HG03103 (cell line): ENCODE results near the gene RAB13.
A peak's percentile ranks its signal among the peaks of the same experiment; 100 is the strongest.

ENCODE experiments used
- ATAC-seq: cut with Tn5 transposase; IDR thresholded peaks from one replicate; pipeline ENCODE4 v1.9.1; 2021; ENCODE audit warnings: low read depth; ENCODE audit not compliant: unreplicated experiment

The RAB13 gene

GRCh38 chr1:153978274-153978909 is 7.7 kb downstream of the RAB13 start:
- no peak for ATAC-seq

- no peak for ATAC-seq
Measured at GRCh38 chr1:153977250-153978240, 8.6 kb downstream of the RAB13 start, which contains the start of gene JTB. Gene JTB (minus strand): TSS chr1:153977674. CDS start chr1:153977252, 422 bp downstream.

DNA sequence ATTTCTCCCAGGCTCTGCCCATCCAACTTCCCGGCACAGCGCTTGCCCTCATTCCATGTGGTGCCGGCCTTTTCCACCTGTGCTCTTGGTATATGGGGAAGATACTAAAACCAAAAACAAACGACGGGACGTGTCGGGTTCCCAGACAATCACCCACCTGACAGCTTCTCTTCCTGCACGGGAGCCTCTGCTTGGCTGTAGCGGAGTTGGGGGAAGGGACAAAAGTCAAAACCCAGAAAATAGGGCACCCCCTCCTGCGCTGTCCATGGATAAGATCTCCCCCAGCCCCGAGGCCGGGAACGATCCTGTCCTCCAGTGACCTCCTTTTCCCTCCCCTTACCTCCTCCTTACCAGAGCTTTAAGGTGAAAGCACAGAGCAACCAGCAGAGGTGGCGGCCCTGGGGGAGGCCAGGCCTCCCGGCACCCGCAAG is 9.3 kb downstream of the RAB13 start:
- no peak for ATAC-seq

DNA sequence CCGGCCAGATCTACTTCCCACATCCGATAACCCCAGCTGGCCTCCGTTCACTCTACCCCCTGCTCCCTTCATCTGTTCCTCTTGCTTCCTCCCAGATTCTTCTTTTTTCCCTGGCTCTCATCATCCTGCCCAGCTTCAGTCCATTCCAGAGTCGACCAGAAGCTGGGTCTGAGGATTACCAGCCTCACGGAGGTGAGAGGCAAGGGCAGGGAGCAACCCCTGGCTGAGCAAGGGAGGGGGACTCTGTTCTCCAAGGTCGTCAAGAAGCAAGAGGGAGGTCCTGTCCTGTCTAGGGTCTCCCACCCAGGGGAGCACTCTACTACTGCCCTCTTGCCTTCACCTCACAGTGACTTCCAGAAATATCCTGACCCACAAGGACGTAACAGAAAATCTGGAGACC is 12.6 kb downstream of the RAB13 start:
- no peak for ATAC-seq

DNA sequence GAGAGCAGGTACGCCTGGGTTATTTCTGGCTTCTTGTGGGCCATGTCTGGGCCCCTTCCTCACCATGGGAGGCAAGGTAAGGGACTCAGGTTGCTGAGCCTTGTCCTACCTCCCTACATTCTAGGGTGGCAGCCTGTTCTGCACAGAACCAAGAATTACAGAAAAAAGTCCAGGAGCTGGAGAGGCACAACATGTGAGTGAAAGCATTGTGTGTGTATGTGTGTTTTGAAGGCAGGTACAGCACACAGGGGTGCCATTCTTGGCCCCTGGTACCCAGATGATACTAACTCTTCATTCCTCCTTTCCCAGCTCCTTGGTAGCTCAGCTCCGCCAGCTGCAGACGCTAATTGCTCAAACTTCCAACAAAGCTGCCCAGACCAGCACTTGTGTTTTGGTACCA is 13.1 kb downstream of the RAB13 start:
- ATAC-seq = no peak

- no peak for ATAC-seq
Measured at GRCh38 chr1:153970346-153970745, 15.8 kb downstream of the RAB13 start.

GRCh38 chr1:153968972-153969371 is 17.2 kb downstream of the RAB13 start:
- no peak for ATAC-seq

GRCh38 chr1:153968408-153968807 is 17.7 kb downstream of the RAB13 start:
- no peak for ATAC-seq

DNA sequence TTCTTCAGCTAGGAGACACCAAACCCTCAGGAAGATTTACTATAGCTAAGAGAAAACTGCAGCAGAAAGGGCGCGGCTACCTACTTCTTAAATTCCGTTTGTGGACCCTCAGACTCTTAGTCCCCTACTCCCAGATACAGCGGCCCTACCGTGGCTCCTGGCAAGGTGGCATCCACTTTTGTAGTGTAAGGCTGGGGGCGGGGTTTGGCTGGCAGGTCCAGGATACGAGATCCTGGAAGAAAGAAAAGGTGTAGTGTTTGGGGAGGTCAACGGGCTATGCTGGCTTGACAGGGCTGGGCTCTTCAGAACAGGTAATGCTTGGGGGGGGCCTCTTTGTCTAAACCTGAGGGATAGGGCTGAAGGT is 18.2 kb downstream of the RAB13 start:
- no peak for ATAC-seq

DNA sequence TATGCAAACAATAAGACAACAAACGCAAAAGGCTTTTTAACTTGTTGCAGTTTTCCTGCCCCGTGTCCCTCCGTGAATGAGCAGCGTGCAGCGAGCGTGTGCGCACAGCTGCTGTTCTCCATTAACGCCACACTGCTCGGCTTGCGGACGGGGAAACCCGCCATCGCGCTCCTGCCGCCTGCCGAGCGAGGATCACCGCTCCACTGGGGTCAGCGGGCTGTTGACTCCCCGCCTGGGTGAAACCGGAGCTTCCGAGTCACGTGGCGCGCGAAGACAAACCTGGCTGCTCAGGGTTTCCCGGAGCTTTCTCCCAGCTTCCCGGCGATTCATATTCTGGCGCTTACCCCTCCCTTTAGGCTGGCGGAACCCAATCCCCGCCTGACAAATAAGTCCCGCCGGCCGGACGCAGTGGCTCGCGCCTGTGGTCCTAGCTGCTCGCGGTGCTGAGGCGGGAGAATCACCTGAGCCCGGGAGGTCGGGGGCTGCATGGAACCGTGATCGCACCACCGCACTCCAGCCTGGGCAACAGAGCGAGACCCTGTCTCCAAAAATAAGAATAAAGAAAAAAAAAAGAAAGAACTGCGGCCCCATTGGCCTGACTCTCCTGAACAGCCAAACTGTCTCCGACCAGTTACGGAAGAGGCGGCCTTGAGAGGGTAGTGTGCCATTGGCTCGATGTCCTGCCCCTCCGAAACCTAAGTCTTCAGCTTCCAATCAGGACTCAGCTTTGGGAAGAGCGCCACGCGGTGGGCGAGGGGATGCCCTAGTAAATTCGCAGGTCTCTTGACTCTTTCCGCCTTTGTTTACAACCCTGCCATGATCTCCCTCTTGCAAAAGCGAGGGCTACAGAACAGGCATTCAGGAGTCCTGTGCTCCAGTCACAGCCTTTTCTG is 18.8 kb downstream of the RAB13 start, which contains the start of gene CREB3L4:
TSS of gene CREB3L4 (plus strand) at position 796 of the 893 bp plus-strand sequence. CDS start 624 bp downstream, outside the sequence.
- peak; percentile 48 for ATAC-seq

DNA sequence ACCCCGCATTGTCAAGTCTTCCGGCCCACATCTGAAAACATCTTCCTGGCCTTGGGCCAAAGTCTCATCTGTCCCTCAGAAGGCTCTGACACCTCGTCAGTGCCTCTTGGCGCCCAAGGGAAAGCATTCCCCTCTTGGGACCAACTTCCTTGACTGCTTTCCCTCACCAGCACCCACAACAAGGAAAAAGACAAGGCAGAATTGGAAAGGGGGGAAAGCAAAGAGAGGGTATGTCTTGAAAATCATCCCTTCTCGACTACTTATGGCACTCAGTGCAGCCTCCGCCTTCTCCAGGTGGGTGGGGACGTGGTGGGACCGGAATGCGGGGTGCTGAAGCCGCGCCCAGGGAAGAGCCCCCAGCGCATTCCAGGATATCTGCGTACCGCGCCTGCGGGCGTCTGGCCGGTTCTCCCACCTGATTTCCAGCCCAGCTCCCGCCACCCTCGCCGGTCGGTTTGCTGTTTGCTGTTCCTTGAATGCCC is 22.2 kb downstream of the RAB13 start:
- peak; percentile 5 for ATAC-seq

DNA sequence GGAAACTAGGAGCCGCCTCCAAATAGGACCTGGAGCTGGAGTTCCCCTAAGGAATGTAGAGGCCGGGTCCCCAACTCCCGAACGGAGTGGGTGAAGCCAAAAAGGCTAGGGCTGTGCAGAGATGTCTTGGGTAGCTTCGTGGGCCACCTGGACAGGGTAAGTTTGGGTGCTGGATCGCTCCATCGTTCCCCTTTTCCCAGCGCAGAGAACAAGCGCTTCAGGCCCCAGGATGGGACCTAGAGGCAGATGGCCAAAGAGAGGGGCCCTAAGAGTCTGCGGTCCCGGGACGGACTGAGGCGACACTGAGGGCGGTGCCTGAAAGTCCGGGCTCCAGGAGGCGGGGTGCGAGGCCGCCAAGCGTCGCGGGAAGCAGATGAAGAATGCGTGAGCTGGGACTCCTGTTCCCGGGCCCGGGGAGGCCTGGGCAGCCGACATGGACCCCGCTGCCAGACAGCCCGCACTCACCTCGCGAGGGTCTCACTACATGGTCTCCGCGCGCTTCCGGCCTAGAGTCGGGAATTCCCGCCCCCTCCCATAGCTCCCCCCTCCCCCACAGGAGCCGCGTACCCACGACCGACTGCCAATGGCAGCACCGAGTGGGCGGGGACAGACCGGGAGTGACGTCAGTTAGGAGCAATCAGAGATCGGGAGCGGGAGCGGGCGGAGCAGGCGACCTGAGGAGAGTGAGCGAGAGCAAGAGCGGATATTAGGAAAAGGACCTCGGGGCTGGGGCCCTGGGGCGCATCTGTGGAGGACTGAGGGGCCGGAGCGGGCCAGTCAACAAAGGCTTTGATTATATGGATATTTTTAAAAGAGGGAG is 22.9 kb downstream of the RAB13 start, which contains the start of gene SLC39A1:
TSS of gene SLC39A1 (minus strand) at position 508 of the 820 bp plus-strand sequence. CDS start 822 bp downstream, outside the sequence.
- peak; percentile 37 for ATAC-seq

DNA sequence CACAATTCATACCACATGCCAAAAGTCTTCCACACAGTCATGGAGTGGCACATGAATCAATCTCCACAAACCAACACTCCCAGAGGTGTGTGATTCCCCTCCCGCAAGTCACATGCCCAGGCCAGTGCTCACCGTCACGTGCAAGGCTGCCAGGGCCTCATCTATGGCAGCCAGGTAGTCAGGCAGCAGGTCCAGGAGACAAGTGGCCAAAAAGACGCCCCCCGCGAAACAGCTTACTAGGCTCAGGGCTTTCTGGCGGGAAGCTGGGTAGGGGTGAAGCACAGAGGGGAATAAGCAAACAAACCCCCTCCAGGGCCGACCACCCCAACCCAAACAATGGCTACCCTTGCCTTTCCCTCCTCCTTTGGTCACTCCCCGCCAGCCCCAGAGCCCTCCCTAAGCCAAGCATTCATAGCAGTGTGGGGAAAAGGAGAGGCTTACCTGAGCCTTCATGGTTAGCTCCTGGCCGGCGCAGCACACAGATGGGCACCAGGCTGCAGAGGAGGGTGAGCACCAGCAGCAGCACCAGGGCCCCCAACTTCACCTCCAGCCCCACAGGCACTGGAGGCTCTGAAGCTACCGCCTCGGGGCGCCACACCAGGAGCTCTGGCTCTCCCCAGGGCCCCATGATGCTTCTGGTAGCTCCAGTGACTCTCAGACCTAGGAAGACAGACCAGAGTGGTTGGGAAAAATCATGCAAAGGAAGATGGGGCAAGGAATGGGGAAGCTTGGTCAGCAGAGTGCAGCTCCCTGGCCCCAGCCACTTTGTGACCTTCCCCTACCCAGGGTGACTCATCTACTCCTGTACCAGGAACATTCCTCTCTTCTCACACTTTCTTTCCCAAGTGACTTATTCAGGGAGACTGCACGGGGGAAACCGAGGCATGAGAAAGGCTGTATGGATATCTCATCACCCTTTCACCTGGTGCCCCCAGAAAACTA is 23.8 kb downstream of the RAB13 start:
- ATAC-seq = no peak

GRCh38 chr1:153961421-153961820 is 24.7 kb downstream of the RAB13 start:
- ATAC-seq = no peak

GRCh38 chr1:153960206-153960605 is 25.9 kb downstream of the RAB13 start:
- no peak for ATAC-seq

DNA sequence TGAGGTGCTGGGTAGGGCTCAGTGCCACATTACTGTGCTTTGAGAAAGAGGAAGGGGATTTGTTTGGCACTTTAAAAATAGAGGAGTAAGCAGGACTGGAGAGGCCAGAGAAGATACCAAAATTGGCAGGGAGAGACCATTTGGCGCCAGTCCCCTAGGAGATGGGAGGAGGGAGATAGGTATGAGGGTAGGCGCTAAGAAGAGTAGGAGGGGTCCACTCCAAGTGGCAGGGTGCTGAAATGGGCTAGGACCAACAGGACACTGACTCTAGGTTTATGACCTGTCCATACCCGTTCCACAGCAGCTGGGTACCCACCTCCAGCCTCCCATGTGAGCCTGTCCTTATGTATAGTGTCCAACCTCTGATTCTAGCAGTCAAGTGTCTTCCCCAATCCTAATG is 26.7 kb downstream of the RAB13 start:
- no peak for ATAC-seq

DNA sequence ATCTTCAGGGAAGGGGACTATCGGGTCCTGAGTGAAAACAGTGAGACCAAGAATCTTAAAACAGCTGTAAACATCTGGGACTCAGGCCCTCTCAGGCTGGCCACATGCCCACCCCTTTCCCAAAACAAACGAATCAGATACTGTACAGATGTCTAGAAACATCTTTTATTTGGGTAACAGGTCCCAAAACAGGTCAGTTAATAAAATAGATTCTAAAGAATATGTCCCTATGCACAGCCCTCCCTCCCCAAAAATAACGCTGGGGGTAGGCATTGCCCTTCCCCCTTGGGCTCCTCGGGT is 27.2 kb downstream of the RAB13 start:
- no peak for ATAC-seq

DNA sequence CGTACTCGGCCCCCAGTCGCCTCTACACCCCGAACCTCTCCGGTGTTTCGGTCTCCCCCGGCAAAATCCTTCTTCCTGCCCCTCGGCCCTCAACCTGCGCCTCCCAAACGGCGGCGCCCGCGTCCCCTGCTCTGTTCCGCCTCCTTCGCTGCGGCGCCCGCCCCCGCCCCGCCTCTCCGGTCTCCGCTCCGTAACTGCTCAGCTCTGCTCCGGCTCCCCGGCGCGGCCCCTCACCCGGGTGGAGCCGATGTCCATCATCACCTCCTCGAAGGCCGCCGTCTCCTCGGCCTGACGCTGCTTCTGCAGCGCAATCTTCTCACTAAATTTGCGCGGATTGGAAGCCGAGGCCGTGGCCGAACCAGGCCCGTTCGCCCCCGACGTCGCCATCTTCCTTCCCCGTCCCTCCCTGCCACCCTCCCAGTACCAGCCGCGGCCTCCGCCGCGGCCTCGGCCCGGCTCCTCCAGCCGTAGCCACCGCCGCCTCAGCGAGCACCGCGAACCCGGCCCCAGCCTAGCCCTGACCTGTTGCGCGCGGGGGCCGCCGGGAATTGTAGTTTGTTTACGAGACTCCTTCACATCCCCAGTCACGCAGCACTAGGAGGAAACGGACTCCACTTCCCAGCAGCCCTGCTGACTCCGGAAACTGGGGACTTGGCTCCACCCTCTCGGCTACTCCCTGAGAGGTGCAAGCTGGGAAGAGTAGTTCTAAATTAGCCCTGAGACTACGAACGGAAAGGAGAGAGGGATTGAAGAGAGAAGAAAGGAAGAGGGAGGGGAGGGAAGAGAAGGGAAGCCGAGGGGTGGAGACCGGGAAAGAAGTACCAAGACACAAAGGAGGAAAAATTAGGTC is 27.8 kb downstream of the RAB13 start, which contains the start of gene CRTC2:
TSS of gene CRTC2 (minus strand) at position 502 of the 850 bp plus-strand sequence. CDS start at position 387, 115 bp downstream.
- ATAC-seq = peak; percentile 72
